Aorta (tissue), 5 donors: Measurements from ENCODE around the gene COLGALT1. TPM values are rescaled to one million over a fixed set of nuclear protein-coding genes. Genes with fewer than 3 reads are reported as not detected.
"Not testable (repeated sequence)": the region's sequence is repeated elsewhere in the genome, so short reads cannot be mapped to it uniquely, and the experiment has no call there.

Source experiments
- ATAC-seq: fragments of 200-7000 bp; cut with Tn5 transposase; one replicate; pipeline ENCODE4 v1.9.1; 2022; ENCODE audit warnings: moderate library complexity; ENCODE audit not compliant: low FRiP score
- DNase-seq, 2 donors: peaks; one replicate each; pipeline ENCODE4 v3.0.0-alpha.2; 2020
- H3K27ac ChIP-seq, 2 donors: one replicate each; pipeline ENCODE4 v1.5.1; 2013; ENCODE audit warnings: low read length in 2 of 2, mild to moderate bottlenecking in 2 of 2, moderate library complexity in 2 of 2, control low read depth in 1 of 2, inconsistent platforms in 1 of 2, low read depth in 1 of 2
- H3K27me3 ChIP-seq, 2 donors: one replicate each; pipeline ENCODE4 v1.6.1; 2013; ENCODE audit warnings: control low read depth in 1 of 2, low read length in 1 of 2, mild to moderate bottlenecking in 1 of 2, moderate library complexity in 1 of 2; ENCODE audit not compliant: insufficient read depth in 2 of 2, control insufficient read depth in 1 of 2
- H3K36me3 ChIP-seq, 2 donors: one replicate each; pipeline ENCODE4 v1.6.1; 2013; ENCODE audit warnings: control low read depth in 1 of 2, low read length in 1 of 2, mild to moderate bottlenecking in 1 of 2; ENCODE audit not compliant: insufficient read depth in 2 of 2, control insufficient read depth in 1 of 2
- H3K4me1 ChIP-seq, 2 donors: one replicate each; pipeline ENCODE4 v1.6.1; 2013; ENCODE audit warnings: low read length in 2 of 2, control low read depth in 1 of 2, mild to moderate bottlenecking in 1 of 2, moderate library complexity in 1 of 2; ENCODE audit not compliant: insufficient read depth in 2 of 2, control insufficient read depth in 1 of 2
- H3K4me3 ChIP-seq, 2 donors: one replicate each; pipeline ENCODE4 v1.5.1; 2013; ENCODE audit warnings: low read length in 2 of 2, control low read depth in 1 of 2, mild to moderate bottlenecking in 1 of 2
- H3K9me3 ChIP-seq: one replicate; pipeline ENCODE4 v1.6.1; 2013; ENCODE audit warnings: mild to moderate bottlenecking, low read length; ENCODE audit not compliant: control insufficient read depth
- WGBS, 2 donors: extraction: QIAGEN DNeasy Blood & Tissue Kit; methylation state at CpG; one replicate each; pipeline ENCODE4 v1.1.7; 2013; 5-methylcytosine and 5-hydroxymethylcytosine counted together
- intact Hi-C, 2 donors: fragments of 100-400 bp; cut with DNase I; formaldehyde crosslinking; loops; one replicate each; pipeline versions ENCODE4 v1.14.2 to v1.15.0; 2022
- polyA plus RNA-seq, 2 donors: library from polyadenylated mRNA; stranded (reverse); fragments of 200-250 nt; gene quantifications; one replicate each; pipeline ENCODE4 v1.2.3, GENCODE V29; 2013
- total RNA-seq, 2 donors: library from RNA; stranded (reverse); fragmentation: NEBNext Ultra II Directional; extraction: Animal tissue kit (Norgen Biotek cat#: 25700); gene quantifications; one replicate each; pipeline ENCODE4 v1.2.1, GENCODE V29; 2021
- donor health status: healthy with polysubstance abuse.
- donor health status: Bipolar disorder and iron deficiency.
- donor health status: DM: no; HTN: no; CAD: no.
- donor health status: DM: no; HTN: no; CAD: no.
- donor health status: DM: yes; HTN: yes; CAD: no.

The COLGALT1 gene
- total and polyA plus RNA-seq, 4 donors: 26.3 to 91.2 (median 56.3) TPM

DNA sequence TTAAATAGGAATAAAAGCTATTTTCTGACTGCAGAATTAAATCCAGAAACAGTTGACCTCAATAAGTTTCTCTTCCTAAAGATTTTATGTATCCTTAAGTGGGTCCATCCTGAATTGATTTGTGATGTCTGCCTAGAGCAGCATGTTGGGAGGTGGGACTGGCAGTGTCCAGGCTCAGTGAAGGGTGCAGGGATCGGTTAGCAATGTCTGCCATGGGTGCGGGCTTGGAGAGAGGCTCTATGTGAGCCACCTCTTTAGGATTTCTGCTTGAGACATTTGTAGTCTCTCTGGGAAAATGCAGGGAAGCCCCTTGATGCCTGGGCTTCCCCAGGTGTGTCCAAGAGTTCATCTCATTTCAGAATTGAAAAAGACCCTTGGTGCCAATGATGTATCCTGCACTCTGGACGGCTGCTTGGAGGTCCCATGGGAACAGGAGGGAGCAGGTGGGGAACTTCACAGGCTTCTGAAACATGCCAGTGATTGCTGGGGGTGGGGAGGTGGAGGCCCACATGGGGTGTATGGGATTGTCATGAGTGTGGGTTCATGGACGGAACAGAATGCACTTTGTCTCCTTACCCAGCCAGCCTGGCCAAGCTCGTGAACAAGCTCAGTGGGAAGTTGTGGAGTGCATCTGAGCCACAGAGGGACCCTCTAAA is 6.2 kb upstream of the COLGALT1 start:
- ATAC-seq (no peak), DNase-seq (no peak)
- H3K4me1 ChIP-seq: no peaks in the 10 kb centered on the region
- intact Hi-C loops: no loop called here
- H3K27me3 ChIP-seq: no peaks in the 10 kb centered on the region
- H3K9me3 ChIP-seq: no peaks in the 10 kb centered on the region
- no peak overlapping the region for H3K4me3 ChIP-seq
- WGBS, 2 donors: 68 to 71% methylated on average over 5 of the region's 5 CpGs
- H3K27ac ChIP-seq: no peak overlapping the region
- no peaks in the 10 kb centered on the region for H3K36me3 ChIP-seq

- intact Hi-C loops: no loop called here
- WGBS, 2 donors: 91 to 95% methylated on average over 4 of the region's 4 CpGs
These were observed 5.3 kb upstream of the COLGALT1 start for GRCh38 chr19:17550076-17550667.

GRCh38 chr19:17552735-17553134 is 2.7 kb upstream of the COLGALT1 start:
- DNase-seq, H3K4me1 ChIP-seq, intact Hi-C loops, H3K9me3 ChIP-seq, ATAC-seq, H3K4me3 ChIP-seq, H3K27ac ChIP-seq, H3K27me3 ChIP-seq, H3K36me3 ChIP-seq: not testable (repeated sequence)
- 94 to 97% methylated on average over 4 of the region's 4 CpGs for WGBS, 2 donors

More at GRCh38 chr19:17550076-17550667, 5.3 kb upstream of the COLGALT1 start:
- ATAC-seq (no peak), DNase-seq (no peak)
- Histone ChIP-seq H3K27ac (no peak overlapping the region), H3K4me3 (no peak overlapping the region), H3K36me3 (no peaks in the 10 kb centered on the region), H3K9me3 (no peaks in the 10 kb centered on the region), H3K4me1 (no peaks in the 10 kb centered on the region), H3K27me3 (no peaks in the 10 kb centered on the region)

DNA sequence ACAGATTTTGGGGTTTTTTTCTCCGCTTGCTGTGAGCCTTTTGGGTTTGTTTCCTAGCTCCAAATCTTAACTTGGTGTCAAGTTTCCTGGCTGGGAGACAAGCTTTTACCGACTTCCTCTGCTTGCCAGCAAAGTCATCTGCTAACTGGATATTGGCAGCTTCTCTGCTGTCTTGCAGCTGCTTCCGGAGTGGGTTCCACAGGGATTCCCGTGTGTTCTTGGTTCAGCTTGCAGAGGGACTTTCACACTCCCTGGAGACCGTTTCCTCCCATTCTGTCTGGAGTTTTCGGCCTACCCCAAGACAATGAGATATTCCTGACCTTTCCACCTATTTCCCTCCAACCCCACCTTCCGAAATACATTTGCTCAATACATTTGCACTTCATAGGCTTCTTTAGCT is 2.2 kb upstream of the COLGALT1 start:
- Histone ChIP-seq H3K36me3 (no peaks in the 10 kb centered on the region), H3K9me3 (no peaks in the 10 kb centered on the region), H3K4me3 (no peak overlapping the region), H3K4me1 (no peaks in the 10 kb centered on the region), H3K27me3 (no peaks in the 10 kb centered on the region), H3K27ac (peak overlapping the region in 1 of 2 donors; percentile 19)
- intact Hi-C loops: no loop called here
- WGBS, 2 donors: 31 to 42% methylated on average over 7 of the region's 7 CpGs
- ATAC-seq (no peak), DNase-seq (peak in 1 of 2 donors; percentile 78)

DNA sequence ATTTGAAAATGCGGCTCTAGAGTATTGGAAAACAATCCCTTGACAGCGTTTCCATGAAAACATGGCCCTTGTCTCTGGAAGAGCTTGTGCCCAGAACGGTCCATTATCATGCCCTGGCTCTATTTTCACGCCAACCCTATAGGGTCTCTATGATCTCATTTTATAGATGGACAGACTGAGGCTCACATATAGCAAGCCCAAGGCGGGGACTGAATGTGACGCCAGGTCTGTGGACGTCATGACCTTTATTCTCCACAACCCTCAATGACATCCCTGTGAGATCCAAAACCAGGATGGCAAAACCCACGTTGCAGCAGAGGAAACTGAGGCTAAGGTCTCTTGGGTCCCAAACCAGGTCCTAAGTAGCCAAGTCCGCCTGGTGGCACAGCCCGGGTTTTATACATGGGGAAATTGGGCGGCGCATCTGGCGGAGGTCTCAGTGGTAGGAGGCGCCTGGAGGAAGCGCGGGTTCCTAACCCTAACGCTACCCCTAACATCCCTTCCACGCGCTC is 425 bp upstream of the COLGALT1 start:
- intact Hi-C loops: no loop called here
- Histone ChIP-seq H3K27ac (no peak overlapping the region), H3K36me3 (peaks cover 0 to 2% of the 10 kb centered on the region in 2 donors), H3K4me1 (no peaks in the 10 kb centered on the region), H3K9me3 (no peaks in the 10 kb centered on the region), H3K4me3 (peak overlapping the region in 1 of 2 donors; percentile 21), H3K27me3 (no peaks in the 10 kb centered on the region)
- ATAC-seq (peak; percentile 5), DNase-seq (no peak)
- 11 to 13% methylated on average over 19 of the region's 19 CpGs for WGBS, 2 donors

DNA sequence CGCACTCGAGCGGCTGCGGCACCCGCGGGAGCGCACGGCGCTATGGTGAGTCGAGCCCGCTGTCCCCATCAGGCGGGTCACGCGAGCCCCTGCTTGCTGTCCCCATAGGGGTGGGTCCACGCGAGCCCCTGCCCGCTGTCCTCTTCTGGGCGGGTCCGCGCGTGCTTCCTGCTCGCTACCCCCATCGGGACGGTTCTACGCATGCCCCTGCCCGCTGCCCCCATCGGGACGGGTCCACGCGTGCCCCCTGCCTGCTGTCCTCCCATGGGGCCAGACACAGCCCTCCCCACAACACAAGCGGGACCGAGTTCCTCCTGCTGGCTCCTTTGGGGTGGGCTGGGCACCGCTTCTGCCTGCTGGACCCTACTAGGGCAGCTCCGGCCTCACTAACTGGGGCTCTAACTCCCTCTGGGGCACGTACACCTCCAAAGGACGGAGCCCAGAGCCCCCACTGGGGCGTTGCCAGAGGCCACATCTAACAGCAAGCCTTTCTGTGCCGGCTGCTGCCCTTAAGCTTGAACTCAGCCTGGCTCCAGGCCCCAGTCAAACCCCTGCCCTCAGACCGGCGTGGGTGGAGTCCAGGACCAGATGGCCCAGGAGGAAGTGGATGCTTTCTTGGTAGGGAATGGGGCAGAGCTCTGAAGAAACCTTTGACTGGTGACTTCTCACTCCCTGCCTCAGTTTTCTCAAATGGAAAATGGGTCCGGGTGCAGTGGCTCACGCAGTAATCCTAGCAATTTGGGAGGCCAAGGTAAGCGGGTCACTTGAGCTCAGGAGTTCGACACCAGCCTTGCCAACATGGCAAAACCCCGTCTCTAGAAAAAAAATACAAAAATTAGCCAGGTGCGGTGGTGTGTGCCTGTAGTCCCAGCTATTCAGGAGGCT is 722 bp downstream of the COLGALT1 start:
- no peaks in the 10 kb centered on the region for H3K27me3 ChIP-seq
- DNase-seq (peak; percentile 84 to 87), ATAC-seq (peak; percentile 40)
- H3K4me3 ChIP-seq: peak overlapping the region; percentile 73 to 85
- intact Hi-C loops: no loop called here
- WGBS, 2 donors: 8 to 11% methylated on average over 36 to 46 of the region's 46 CpGs
- H3K36me3 ChIP-seq: peaks cover 0 to 4% of the 10 kb centered on the region in 2 donors
- H3K4me1 ChIP-seq: no peaks in the 10 kb centered on the region
- H3K27ac ChIP-seq: no peak overlapping the region
- no peaks in the 10 kb centered on the region for H3K9me3 ChIP-seq

GRCh38 chr19:17556995-17557394 is 1.5 kb downstream of the COLGALT1 start:
- Histone ChIP-seq H3K27me3 (no peaks in the 10 kb centered on the region), H3K4me3 (no peak overlapping the region), H3K9me3 (no peaks in the 10 kb centered on the region), H3K27ac (no peak overlapping the region), H3K4me1 (no peaks in the 10 kb centered on the region), H3K36me3 (peaks cover 0 to 4% of the 10 kb centered on the region in 2 donors)
- DNase-seq (no peak), ATAC-seq (no peak)
- intact Hi-C loops: no loop called here
- WGBS, 2 donors: 89 to 90% methylated on average over 7 of the region's 7 CpGs

GRCh38 chr19:17557466-17557865 is 2.0 kb downstream of the COLGALT1 start:
- 92% methylated on average over 9 of the region's 9 CpGs for WGBS, 2 donors
- no peak overlapping the region for H3K27ac ChIP-seq
- ATAC-seq (no peak), DNase-seq (peak in 1 of 2 donors; percentile 69)
- no peaks in the 10 kb centered on the region for H3K27me3 ChIP-seq
- H3K36me3 ChIP-seq: peaks cover 0 to 4% of the 10 kb centered on the region in 2 donors
- no peaks in the 10 kb centered on the region for H3K9me3 ChIP-seq
- no peak overlapping the region for H3K4me3 ChIP-seq
- intact Hi-C loops: no loop called here
- H3K4me1 ChIP-seq: no peaks in the 10 kb centered on the region
